ENCODE data around the gene HSD17B11. TPM values are rescaled to one million over a fixed set of nuclear protein-coding genes. Genes with fewer than 3 reads are reported as not detected.
"Not testable (repeated sequence)": the region's sequence is repeated elsewhere in the genome, so short reads cannot be mapped to it uniquely, and the experiment has no call there.

HSD17B11 gene
- total RNA-seq, 2 donors from 2014 or later, result 18.3 to 22.7 TPM

DNA sequence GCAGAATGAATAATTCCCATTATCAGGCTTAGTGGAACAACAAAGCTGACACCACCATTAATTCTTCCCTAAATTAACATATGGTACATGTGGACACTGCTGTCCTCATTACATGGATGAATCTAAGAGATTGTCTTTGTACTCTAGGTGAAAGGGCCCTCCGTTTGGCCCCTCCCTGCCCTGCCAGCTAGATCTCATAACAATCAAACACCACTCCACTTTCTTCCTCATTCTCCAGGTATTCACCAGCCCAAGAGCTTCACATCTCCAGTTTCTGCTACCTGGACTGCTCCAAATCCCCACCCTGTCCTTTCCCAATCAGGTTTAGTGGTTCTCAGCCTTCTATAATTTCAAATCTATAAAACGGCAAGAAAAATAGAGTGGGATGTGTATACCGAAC, 3.8 kb downstream of the HSD17B11 start:
- H3K9me3 ChIP-seq (ENCODE audit: control insufficient read depth, low read length), result peaks cover 31% of the 10 kb centered on the region
- H3K27me3 ChIP-seq (ENCODE audit: control insufficient read depth, insufficient read depth, low read length, poor library complexity, severe bottlenecking), result no peaks in the 10 kb centered on the region
- Mint-ChIP-seq H3K27me3 (ENCODE audit: insufficient read depth) (no peaks in the 10 kb centered on the region), H3K27ac (no peak overlapping the region), H3K9me3 (peaks cover 47% of the 10 kb centered on the region), H3K36me3 (ENCODE audit: low read depth) (peaks cover 55% of the 10 kb centered on the region), H3K4me1 (peaks cover 3% of the 10 kb centered on the region), H3K4me3 (no peak overlapping the region)
- TF ChIP-seq, protein P1, sequence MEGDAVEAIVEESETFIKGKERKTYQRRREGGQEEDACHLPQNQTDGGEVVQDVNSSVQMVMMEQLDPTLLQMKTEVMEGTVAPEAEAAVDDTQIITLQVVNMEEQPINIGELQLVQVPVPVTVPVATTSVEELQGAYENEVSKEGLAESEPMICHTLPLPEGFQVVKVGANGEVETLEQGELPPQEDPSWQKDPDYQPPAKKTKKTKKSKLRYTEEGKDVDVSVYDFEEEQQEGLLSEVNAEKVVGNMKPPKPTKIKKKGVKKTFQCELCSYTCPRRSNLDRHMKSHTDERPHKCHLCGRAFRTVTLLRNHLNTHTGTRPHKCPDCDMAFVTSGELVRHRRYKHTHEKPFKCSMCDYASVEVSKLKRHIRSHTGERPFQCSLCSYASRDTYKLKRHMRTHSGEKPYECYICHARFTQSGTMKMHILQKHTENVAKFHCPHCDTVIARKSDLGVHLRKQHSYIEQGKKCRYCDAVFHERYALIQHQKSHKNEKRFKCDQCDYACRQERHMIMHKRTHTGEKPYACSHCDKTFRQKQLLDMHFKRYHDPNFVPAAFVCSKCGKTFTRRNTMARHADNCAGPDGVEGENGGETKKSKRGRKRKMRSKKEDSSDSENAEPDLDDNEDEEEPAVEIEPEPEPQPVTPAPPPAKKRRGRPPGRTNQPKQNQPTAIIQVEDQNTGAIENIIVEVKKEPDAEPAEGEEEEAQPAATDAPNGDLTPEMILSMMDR (conservative IDR thresholded peaks at IDR 0.05), result no peak
- H3K36me3 ChIP-seq (ENCODE audit: control insufficient read depth, insufficient read depth, low read length), result no peaks in the 10 kb centered on the region
- H3K4me1 ChIP-seq (ENCODE audit: control insufficient read depth, insufficient read depth, low read length), result no peaks in the 10 kb centered on the region
- no peak overlapping the region for H3K4me3 ChIP-seq (ENCODE audit: low read length)
- DNase-seq, result no peak
- WGBS, 2 experiments (ENCODE audit: insufficient coverage in 1 of 2, insufficient read length in 1 of 2), result 89 to 90% methylated on average over 1 to 2 of the region's 3 CpGs
- no peak overlapping the region for H3K9ac ChIP-seq (ENCODE audit: extremely low read depth, low read length, poor library complexity, severe bottlenecking)
- no peak overlapping the region for H3K27ac ChIP-seq (ENCODE audit: low read depth, low read length)

DNA sequence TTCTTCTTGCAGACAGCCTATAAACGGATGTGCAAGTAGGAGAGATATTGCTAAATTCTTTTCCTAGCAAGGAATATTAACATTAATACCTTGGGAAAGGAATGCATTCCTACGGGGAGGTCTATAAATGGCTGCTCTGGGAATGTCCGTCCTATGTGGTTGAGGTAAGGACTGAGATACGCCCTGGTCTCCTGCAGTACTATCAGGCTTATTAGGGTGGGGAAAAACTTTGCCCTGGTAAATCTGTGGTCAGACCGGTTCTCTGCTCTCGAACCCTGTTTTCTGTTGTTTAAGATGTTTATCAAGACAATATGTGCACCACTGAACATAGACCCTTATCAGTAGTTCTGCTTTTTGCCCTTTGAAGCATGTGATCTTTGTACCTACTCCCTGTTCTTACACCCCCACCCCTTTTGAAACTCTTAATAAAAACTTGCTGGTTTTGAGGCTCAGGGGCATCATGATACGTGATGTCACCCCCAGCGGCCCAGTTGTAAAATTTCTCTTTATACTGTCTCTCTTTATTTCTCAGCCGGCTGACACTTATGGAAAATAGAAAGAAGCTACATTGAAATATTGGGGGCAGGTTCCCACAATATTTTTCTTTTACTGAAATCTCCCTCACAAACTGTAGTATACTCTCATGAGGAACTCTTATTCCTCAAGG, 6.4 kb downstream of the HSD17B11 start:
- not testable (repeated sequence) for H3K4me1 Mint-ChIP-seq; H3K27ac Mint-ChIP-seq; H3K36me3 ChIP-seq (ENCODE audit: control insufficient read depth, insufficient read depth, low read length); DNase-seq; H3K27me3 Mint-ChIP-seq (ENCODE audit: insufficient read depth); H3K4me3 Mint-ChIP-seq; H3K4me1 ChIP-seq (ENCODE audit: control insufficient read depth, insufficient read depth, low read length); H3K9ac ChIP-seq (ENCODE audit: extremely low read depth, low read length, poor library complexity, severe bottlenecking); H3K4me3 ChIP-seq (ENCODE audit: low read length); H3K27ac ChIP-seq (ENCODE audit: low read depth, low read length); H3K27me3 ChIP-seq (ENCODE audit: control insufficient read depth, insufficient read depth, low read length, poor library complexity, severe bottlenecking)
- H3K9me3 Mint-ChIP-seq, result peaks cover 47% of the 10 kb centered on the region
- H3K9me3 ChIP-seq (ENCODE audit: control insufficient read depth, low read length), result peaks cover 31% of the 10 kb centered on the region
- 91 to 97% methylated on average over 5 to 9 of the region's 9 CpGs for WGBS, 2 experiments (ENCODE audit: insufficient coverage in 1 of 2, insufficient read length in 1 of 2)
- peaks cover 73% of the 10 kb centered on the region for H3K36me3 Mint-ChIP-seq (ENCODE audit: low read depth)

DNA sequence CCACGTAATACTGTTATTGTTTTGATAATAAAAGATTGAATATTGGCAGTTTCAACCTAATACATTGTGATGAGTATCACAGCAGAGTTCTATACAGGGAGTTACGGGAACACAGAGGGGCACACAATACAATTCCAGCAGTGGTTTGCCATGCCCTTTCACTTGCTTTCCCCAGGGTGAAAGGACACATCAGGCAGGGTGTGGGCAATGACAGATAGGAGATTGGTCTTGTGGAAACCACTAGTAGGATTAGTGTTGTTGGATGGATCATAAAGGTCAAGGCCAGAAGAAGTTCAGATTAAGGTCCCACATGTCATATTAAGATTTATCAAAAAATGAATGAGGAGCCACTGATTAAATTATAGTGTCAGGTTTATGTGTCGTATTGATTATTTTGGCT, 8.1 kb downstream of the HSD17B11 start:
- TF ChIP-seq, protein P1 (conservative IDR thresholded peaks at IDR 0.05), result no peak
- H3K27ac ChIP-seq (ENCODE audit: low read depth, low read length), result no peak overlapping the region
- H3K9ac ChIP-seq (ENCODE audit: extremely low read depth, low read length, poor library complexity, severe bottlenecking), result no peak overlapping the region
- no peak for DNase-seq
- Mint-ChIP-seq H3K27ac (no peak overlapping the region), H3K27me3 (ENCODE audit: insufficient read depth) (no peaks in the 10 kb centered on the region), H3K36me3 (ENCODE audit: low read depth) (peaks cover 67% of the 10 kb centered on the region), H3K4me3 (no peak overlapping the region), H3K9me3 (peaks cover 35% of the 10 kb centered on the region), H3K4me1 (no peaks in the 10 kb centered on the region)
- 95 to 97% methylated on average over 3 of the region's 3 CpGs for WGBS, 2 experiments (ENCODE audit: insufficient coverage in 1 of 2, insufficient read length in 1 of 2)
- H3K9me3 ChIP-seq (ENCODE audit: control insufficient read depth, low read length), result peaks cover 24% of the 10 kb centered on the region
- H3K4me3 ChIP-seq (ENCODE audit: low read length), result no peak overlapping the region
- no peaks in the 10 kb centered on the region for H3K27me3 ChIP-seq (ENCODE audit: control insufficient read depth, insufficient read depth, low read length, poor library complexity, severe bottlenecking)
- no peaks in the 10 kb centered on the region for H3K4me1 ChIP-seq (ENCODE audit: control insufficient read depth, insufficient read depth, low read length)
- H3K36me3 ChIP-seq (ENCODE audit: control insufficient read depth, insufficient read depth, low read length), result peaks cover 6% of the 10 kb centered on the region

DNA sequence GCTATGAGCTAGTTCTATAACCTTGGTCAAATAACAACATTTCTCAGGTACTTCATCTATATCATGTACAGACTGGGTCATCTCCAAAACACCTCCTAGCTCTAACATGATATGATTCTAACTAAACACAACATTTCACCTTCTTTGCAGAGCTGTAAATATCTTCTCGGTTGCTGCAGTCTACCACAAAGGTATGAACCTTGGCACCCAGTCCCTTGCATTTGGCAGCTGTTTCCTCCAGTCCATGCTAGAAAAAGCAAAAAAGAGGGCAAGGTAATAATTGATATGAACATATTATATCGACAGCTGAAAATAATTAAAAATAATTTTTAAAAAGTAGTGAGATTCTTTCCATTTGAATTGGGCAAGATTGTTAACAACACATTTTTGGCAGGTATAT, 8.9 kb downstream of the HSD17B11 start:
- Mint-ChIP-seq H3K4me1 (no peaks in the 10 kb centered on the region), H3K4me3 (no peak overlapping the region), H3K36me3 (ENCODE audit: low read depth) (peaks cover 61% of the 10 kb centered on the region), H3K27ac (no peak overlapping the region), H3K27me3 (ENCODE audit: insufficient read depth) (no peaks in the 10 kb centered on the region), H3K9me3 (peaks cover 29% of the 10 kb centered on the region)
- peaks cover 6% of the 10 kb centered on the region for H3K36me3 ChIP-seq (ENCODE audit: control insufficient read depth, insufficient read depth, low read length)
- no peaks in the 10 kb centered on the region for H3K27me3 ChIP-seq (ENCODE audit: control insufficient read depth, insufficient read depth, low read length, poor library complexity, severe bottlenecking)
- H3K27ac ChIP-seq (ENCODE audit: low read depth, low read length), result no peak overlapping the region
- TF ChIP-seq, protein P1 (conservative IDR thresholded peaks at IDR 0.05), result no peak
- H3K4me1 ChIP-seq (ENCODE audit: control insufficient read depth, insufficient read depth, low read length), result no peaks in the 10 kb centered on the region
- H3K9me3 ChIP-seq (ENCODE audit: control insufficient read depth, low read length), result peaks cover 24% of the 10 kb centered on the region
- no peak overlapping the region for H3K9ac ChIP-seq (ENCODE audit: extremely low read depth, low read length, poor library complexity, severe bottlenecking)
- no peak overlapping the region for H3K4me3 ChIP-seq (ENCODE audit: low read length)
- no peak for DNase-seq
- WGBS, 2 experiments (ENCODE audit: insufficient coverage in 1 of 2, insufficient read length in 1 of 2), result 97 to 100% methylated on average over 1 to 2 of the region's 2 CpGs

Data from endodermal cell (in vitro differentiated cells).